HepG2 (cell line): ENCODE data around the gene CAPN9. TPM values are rescaled to one million over a fixed set of nuclear protein-coding genes. Genes with fewer than 3 reads are reported as not detected.

Source experiments
- AGO2 ChIP-seq: fragments of 200-400 bp; formaldehyde crosslinking; optimal IDR thresholded peaks from 2 replicates; pipeline ENCODE3; 2017; ENCODE audit warnings: mild to moderate bottlenecking, low read depth, low read length, moderate library complexity
- DNMT3B ChIP-seq: conservative IDR thresholded peaks from 2 replicates; pipeline ENCODE4 v1.6.1; 2016; ENCODE audit warnings: missing biosample characterization, control low read depth
- E2F5 ChIP-seq: sonication (generic); formaldehyde crosslinking; conservative IDR thresholded peaks from 2 replicates; pipeline ENCODE4 v1.4.0; 2020; ENCODE audit warnings: missing genetic modification reagents
- FLYWCH1 ChIP-seq: sonication (generic); formaldehyde crosslinking; IDR thresholded peaks from 2 replicates; pipeline ENCODE4 v1.8.1; 2023; ENCODE audit warnings: mild to moderate bottlenecking, missing genetic modification reagents
- FOXJ3 ChIP-seq: sonication (generic); formaldehyde crosslinking; IDR thresholded peaks from 2 replicates; pipeline ENCODE4 v1.4.0; 2020; ENCODE audit warnings: missing genetic modification reagents, mild to moderate bottlenecking, borderline replicate concordance
- GATAD2A ChIP-seq: IDR thresholded peaks from 2 replicates; pipeline ENCODE4 v1.6.1; 2016
- MBD4 ChIP-seq: IDR thresholded peaks from 2 replicates; pipeline ENCODE4 v1.6.1; 2012; ENCODE audit warnings: low read length, inconsistent platforms, borderline replicate concordance
- REL ChIP-seq: sonication (generic); formaldehyde crosslinking; conservative IDR thresholded peaks from 2 replicates; pipeline ENCODE4 v1.8.0; 2022; ENCODE audit warnings: mild to moderate bottlenecking, missing genetic modification reagents, moderate library complexity
- SAFB2 ChIP-seq: sonication (generic); formaldehyde crosslinking; IDR thresholded peaks from 2 replicates; pipeline ENCODE4 v1.5.1; 2020; ENCODE audit warnings: missing genetic modification reagents, low read depth, mild to moderate bottlenecking, borderline replicate concordance
- WIZ ChIP-seq: sonication (generic); formaldehyde crosslinking; IDR thresholded peaks from 2 replicates; pipeline ENCODE4 v1.5.1; 2020; ENCODE audit warnings: mild to moderate bottlenecking, missing genetic modification reagents
- ZEB1 ChIP-seq: IDR thresholded peaks from 2 replicates; pipeline ENCODE4 v1.6.1; 2012; ENCODE audit warnings: mild to moderate bottlenecking, low read depth, inconsistent platforms; ENCODE audit not compliant: insufficient replicate concordance
- ZFP41 ChIP-seq: sonication (generic); formaldehyde crosslinking; IDR thresholded peaks from 2 replicates; pipeline ENCODE4 v1.4.0; 2020; ENCODE audit warnings: mild to moderate bottlenecking, missing genetic modification reagents, borderline replicate concordance
- ZFP90 ChIP-seq: sonication (generic); formaldehyde crosslinking; IDR thresholded peaks from 2 replicates; pipeline ENCODE4 v1.8.0; 2022; ENCODE audit warnings: missing genetic modification reagents, mild to moderate bottlenecking, inconsistent platforms, borderline replicate concordance
- ZNF430 ChIP-seq: sonication (generic); formaldehyde crosslinking; IDR thresholded peaks from 2 replicates; pipeline ENCODE4 v1.9.0; 2021; ENCODE audit warnings: mild to moderate bottlenecking, missing genetic modification reagents
- ZNF580 ChIP-seq: IDR thresholded peaks from 2 replicates; pipeline ENCODE4 v1.6.1; 2016; ENCODE audit warnings: low read depth, borderline replicate concordance
- ZNF598 ChIP-seq: sonication (generic); formaldehyde crosslinking; IDR thresholded peaks from 2 replicates; pipeline ENCODE4 v1.5.1; 2020; ENCODE audit warnings: mild to moderate bottlenecking, missing genetic modification reagents, borderline replicate concordance
- ZNF646 ChIP-seq: sonication (generic); formaldehyde crosslinking; IDR thresholded peaks from 2 replicates; pipeline ENCODE4 v1.9.0; 2021; ENCODE audit warnings: mild to moderate bottlenecking, missing genetic modification reagents
- ZNF713 ChIP-seq: sonication (generic); formaldehyde crosslinking; IDR thresholded peaks from 2 replicates; pipeline ENCODE4 v1.4.0; 2020; ENCODE audit warnings: mild to moderate bottlenecking, missing genetic modification reagents
- ZSCAN29 ChIP-seq: sonication (generic); formaldehyde crosslinking; conservative IDR thresholded peaks from 2 replicates; pipeline ENCODE4 v1.4.0; 2020; ENCODE audit warnings: mild to moderate bottlenecking, missing genetic modification reagents
- ZSCAN9 ChIP-seq: IDR thresholded peaks from 2 replicates; pipeline ENCODE4 v1.6.1; 2016; ENCODE audit warnings: borderline replicate concordance
- polyA plus RNA-seq, 8 experiments: library from polyadenylated mRNA; depleted of rRNA in 3 of 8; stranded (reverse) in 7 of 8; unstranded in 1 of 8; fragments of >200 nt; fragmentation: Illumina TruSeq in 4 of 8; extraction: Trizol in 4 of 8; gene quantifications; 2 replicates each; pipeline versions ENCODE4 v1.2.1 to v1.2.3, GENCODE V29; 2011 to 2016; ENCODE audit warnings: low read depth in 4 of 8, missing spikeins in 1 of 8, mixed read lengths in 1 of 8; ENCODE audit not compliant: insufficient read depth in 1 of 8
- total RNA-seq, 5 experiments: library from RNA; depleted of rRNA; stranded (reverse); fragments of >200 nt; fragmentation: Illumina TruSeq; extraction: Trizol; gene quantifications; 2 replicates each; pipeline ENCODE4 v1.2.3, GENCODE V29; 2016; ENCODE audit warnings: low read depth in 1 of 5
- TF ChIP-seq, protein P1 (sequence below), 2 experiments: sonication (generic) in 1 of 2; formaldehyde crosslinking in 1 of 2; IDR thresholded peaks; 2 replicates each; pipeline versions ENCODE4 v1.4.0 to v1.6.1; 2018 to 2020; ENCODE audit warnings: missing genetic modification reagents in 2 of 2, borderline replicate concordance in 1 of 2, low read depth in 1 of 2, mild to moderate bottlenecking in 1 of 2, missing biosample characterization in 1 of 2

The CAPN9 gene
- total and polyA plus RNA-seq, 2 of the 13 experiments (the other 11 are each of a cell fraction or from before 2014, with no cell fraction given), result 0.04 to 0.31 TPM

DNA sequence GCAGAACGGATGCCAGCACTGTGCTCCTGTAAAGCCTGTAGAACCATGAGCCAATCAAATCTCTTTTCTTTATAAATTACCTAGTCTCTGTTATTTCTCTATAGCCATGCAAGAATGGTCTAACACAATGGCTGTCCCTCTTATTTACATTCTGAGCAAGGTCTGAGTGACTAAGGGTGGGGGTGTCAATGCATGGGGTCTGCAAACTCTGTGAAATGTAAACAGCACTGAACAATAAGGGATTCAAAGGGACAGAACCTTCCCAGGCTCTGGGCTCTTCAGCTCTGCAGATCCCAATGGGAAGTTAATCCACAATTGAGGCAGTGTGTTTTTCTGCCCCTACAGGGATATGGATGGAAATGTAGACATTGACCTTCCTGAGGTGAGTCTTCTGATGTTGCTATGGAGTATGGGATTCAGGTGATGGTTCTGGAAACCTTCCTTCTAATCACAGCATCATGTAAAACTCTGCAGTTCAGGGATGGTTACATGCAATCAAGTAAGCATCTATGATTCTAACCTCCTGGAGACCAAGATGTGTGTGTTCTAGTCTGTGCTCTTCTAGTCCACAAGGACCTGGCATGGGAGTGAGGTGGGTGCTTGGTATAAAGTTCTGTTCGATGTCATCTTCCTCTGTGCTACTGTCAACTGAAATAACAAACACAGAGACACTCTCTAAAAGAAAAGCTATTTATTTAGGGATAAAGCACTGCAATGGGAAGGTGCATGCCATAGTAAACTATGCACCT is 38.6 kb downstream of the CAPN9 start (continued):
- TF ChIP-seq ZNF713 (CRISPR knock-in tag) (no peak), FLYWCH1 (no peak), FOXJ3 (CRISPR knock-in tag) (no peak), MBD4 (no peak), ZFP41 (CRISPR knock-in tag) (no peak), ZSCAN9 (no peak), SAFB2 (CRISPR knock-in tag) (no peak), ZNF646 (CRISPR knock-in tag) (no peak), ZFP90 (no peak), WIZ (CRISPR knock-in tag) (no peak), GATAD2A (CRISPR knock-in tag) (peak; percentile 61; the same call in 1 of the 2 replicates), ZNF580 (no peak), ZSCAN29 (CRISPR knock-in tag) (no peak), ZEB1 (no peak), REL (CRISPR knock-in tag) (no peak), ZNF430 (no peak), ZNF598 (CRISPR knock-in tag) (no peak), AGO2 (no peak), DNMT3B (CRISPR knock-in tag) (no peak), E2F5 (CRISPR knock-in tag) (no peak)
- TF ChIP-seq, protein P1, sequence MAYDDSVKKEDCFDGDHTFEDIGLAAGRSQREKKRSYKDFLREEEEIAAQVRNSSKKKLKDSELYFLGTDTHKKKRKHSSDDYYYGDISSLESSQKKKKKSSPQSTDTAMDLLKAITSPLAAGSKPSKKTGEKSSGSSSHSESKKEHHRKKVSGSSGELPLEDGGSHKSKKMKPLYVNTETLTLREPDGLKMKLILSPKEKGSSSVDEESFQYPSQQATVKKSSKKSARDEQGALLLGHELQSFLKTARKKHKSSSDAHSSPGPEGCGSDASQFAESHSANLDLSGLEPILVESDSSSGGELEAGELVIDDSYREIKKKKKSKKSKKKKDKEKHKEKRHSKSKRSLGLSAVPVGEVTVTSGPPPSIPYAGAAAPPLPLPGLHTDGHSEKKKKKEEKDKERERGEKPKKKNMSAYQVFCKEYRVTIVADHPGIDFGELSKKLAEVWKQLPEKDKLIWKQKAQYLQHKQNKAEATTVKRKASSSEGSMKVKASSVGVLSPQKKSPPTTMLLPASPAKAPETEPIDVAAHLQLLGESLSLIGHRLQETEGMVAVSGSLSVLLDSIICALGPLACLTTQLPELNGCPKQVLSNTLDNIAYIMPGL (CRISPR knock-in tag; IDR thresholded peaks at IDR 0.05; ENCODE audit: borderline replicate concordance in 1 of 2, low read depth in 1 of 2), result no peak
